ENCODE data around the gene ONECUT2.

GRCh38 chr18:57437766-57438671, 2.8 kb downstream of the ONECUT2 start:
- TF ChIP-seq CTCF (IDR thresholded peaks at IDR 0.05; ENCODE audit: borderline replicate concordance, extremely low read depth, low read length, poor library complexity, severe bottlenecking) (no peak), EZH2 (IDR thresholded peaks at IDR 0.05; ENCODE audit: borderline replicate concordance, low read depth, low read length, severe bottlenecking) (no peak)

Data from DND-41 (cell line).